ENCODE measurements around the gene ACAP2. TPM values are rescaled to one million over a fixed set of nuclear protein-coding genes. Genes with fewer than 3 reads are reported as not detected.
"Not testable (repeated sequence)": the region's sequence is repeated elsewhere in the genome, so short reads cannot be mapped to it uniquely, and the experiment has no call there.

Gene ACAP2
- total RNA-seq, result 50.1 TPM
- 4.6 TPM for polyA plus RNA-seq (ENCODE audit: insufficient read depth, low read depth, low replicate concordance)
- long read RNA-seq, donor 1, result 0 reads
- long read RNA-seq, donor 2, result 0 reads
- long read RNA-seq, donor 3, full-length matches to known transcripts, result 5 of 5 reads
- long read RNA-seq, donor 3, partial matches to known transcripts, result 0 of 5 reads
- long read RNA-seq, donor 3, other reads (novel, unspliced or antisense), result 0 of 5 reads
- long read RNA-seq, donor 4, full-length matches to known transcripts, result 3 of 3 reads
- long read RNA-seq, donor 4, partial matches to known transcripts, result 0 of 3 reads
- long read RNA-seq, donor 4, other reads (novel, unspliced or antisense), result 0 of 3 reads
- long read RNA-seq, donor 5, result 0 reads
- long read RNA-seq, donor 6, full-length matches to known transcripts, result 1 of 1 reads
- long read RNA-seq, donor 6, partial matches to known transcripts, result 0 of 1 reads
- long read RNA-seq, donor 6, other reads (novel, unspliced or antisense), result 0 of 1 reads
- long read RNA-seq, donor 7, full-length matches to known transcripts, result 1 of 19 reads
- long read RNA-seq, donor 7, partial matches to known transcripts, result 10 of 19 reads
- long read RNA-seq, donor 7, other reads (novel, unspliced or antisense), result 8 of 19 reads
- long read RNA-seq, donor 8, full-length matches to known transcripts, result 1 of 1 reads
- long read RNA-seq, donor 8, partial matches to known transcripts, result 0 of 1 reads
- long read RNA-seq, donor 8, other reads (novel, unspliced or antisense), result 0 of 1 reads
- long read RNA-seq, donor 9, full-length matches to known transcripts, result 2 of 2 reads
- long read RNA-seq, donor 9, partial matches to known transcripts, result 0 of 2 reads
- long read RNA-seq, donor 9, other reads (novel, unspliced or antisense), result 0 of 2 reads
- long read RNA-seq, donor 10, full-length matches to known transcripts, result 2 of 2 reads
- long read RNA-seq, donor 10, partial matches to known transcripts, result 0 of 2 reads
- long read RNA-seq, donor 10, other reads (novel, unspliced or antisense), result 0 of 2 reads

GRCh38 chr3:195442573-195443390, at the start of gene ACAP2:
ACAP2 (minus strand) TSS chr3:195443020; CDS start chr3:195442847, 173 bp downstream.
- intact Hi-C loops (cut with DNase I), result no loop called here
- FAIRE-seq, result peak; percentile 19

GRCh38 chr3:195475614-195476013, 32.8 kb upstream of the ACAP2 start:
- intact Hi-C loops (cut with DNase I), result no loop called here
- peak; percentile 49 for FAIRE-seq
- no peak for TF ChIP-seq CTCF (IDR thresholded peaks at IDR 0.05; ENCODE audit: borderline replicate concordance, extremely low read depth, insufficient read depth)
- no peaks in the 10 kb centered on the region for H3K36me3 ChIP-seq (ENCODE audit: control insufficient read depth in 2 of 3, insufficient read depth in 3 of 3, low read length in 3 of 3)
- no peak overlapping the region for H3K9ac ChIP-seq (ENCODE audit: low read length in 3 of 3)
- H3K9me3 ChIP-seq (ENCODE audit: control insufficient read depth in 2 of 3, insufficient read depth in 1 of 3, low read length in 3 of 3), result no peaks in the 10 kb centered on the region
- no peaks in the 10 kb centered on the region for H3K27me3 ChIP-seq (ENCODE audit: control insufficient read depth, insufficient read depth, low read length)
- H3K27ac ChIP-seq (ENCODE audit: low read depth in 2 of 2, low read length in 2 of 2), result no peak overlapping the region
- no peak overlapping the region for H3K4me3 ChIP-seq (ENCODE audit: low read length in 3 of 3)
- no peaks in the 10 kb centered on the region for H3K4me1 ChIP-seq (ENCODE audit: control insufficient read depth in 2 of 3, insufficient read depth in 2 of 3, low read depth in 1 of 3, low read length in 3 of 3)
- no peak for DNase-seq

More at GRCh38 chr3:195442573-195443390, at the start of gene ACAP2:
- H3K9ac ChIP-seq (ENCODE audit: low read length in 3 of 3), result peak within 1 kb of the TSS; percentile 71 to 86 (median 83)
- H3K36me3 ChIP-seq (ENCODE audit: control insufficient read depth in 2 of 3, insufficient read depth in 3 of 3, low read length in 3 of 3), result no peaks in the 10 kb centered on the region
- H3K9me3 ChIP-seq (ENCODE audit: control insufficient read depth in 2 of 3, insufficient read depth in 1 of 3, low read length in 3 of 3), result no peaks in the 10 kb centered on the region
- no peaks in the 10 kb centered on the region for H3K27me3 ChIP-seq (ENCODE audit: control insufficient read depth, insufficient read depth, low read length)
- peak within 1 kb of the TSS; percentile 76 to 92 for H3K27ac ChIP-seq (ENCODE audit: low read depth in 2 of 2, low read length in 2 of 2)
- peaks cover 5 to 15% (median 6%) of the 10 kb centered on the region in 3 donors for H3K4me1 ChIP-seq (ENCODE audit: control insufficient read depth in 2 of 3, insufficient read depth in 2 of 3, low read depth in 1 of 3, low read length in 3 of 3)
- peak within 1 kb of the TSS; percentile 54 to 85 (median 75) for H3K4me3 ChIP-seq (ENCODE audit: low read length in 3 of 3)
- peak; percentile 100 for DNase-seq
- TF ChIP-seq CTCF (IDR thresholded peaks at IDR 0.05; ENCODE audit: borderline replicate concordance, extremely low read depth, insufficient read depth), result no peak

GRCh38 chr3:195475116-195475515, 32.3 kb upstream of the ACAP2 start:
- H3K27ac ChIP-seq (ENCODE audit: low read depth in 2 of 2, low read length in 2 of 2); H3K4me3 ChIP-seq (ENCODE audit: low read length in 3 of 3); FAIRE-seq; H3K36me3 ChIP-seq (ENCODE audit: control insufficient read depth in 2 of 3, insufficient read depth in 3 of 3, low read length in 3 of 3); H3K27me3 ChIP-seq (ENCODE audit: control insufficient read depth, insufficient read depth, low read length); DNase-seq; intact Hi-C loops (cut with DNase I); H3K9me3 ChIP-seq (ENCODE audit: control insufficient read depth in 2 of 3, insufficient read depth in 1 of 3, low read length in 3 of 3); H3K4me1 ChIP-seq (ENCODE audit: control insufficient read depth in 2 of 3, insufficient read depth in 2 of 3, low read depth in 1 of 3, low read length in 3 of 3); H3K9ac ChIP-seq (ENCODE audit: low read length in 3 of 3): not testable (repeated sequence)
